NCI-H345 (cell line): Measurements from ENCODE around the gene ATP6V0E1.
"Not testable (repeated sequence)": the region's sequence is repeated elsewhere in the genome, so short reads cannot be mapped to it uniquely, and the experiment has no call there.

Experiments
- DNase-seq: peaks from one replicate; lab custom pipeline; 2025; lab: John Stamatoyannopoulos, UW

Gene ATP6V0E1

GRCh38 chr5:173039188-173039587, 55.6 kb downstream of the ATP6V0E1 start:
- no peak for DNase-seq

DNA sequence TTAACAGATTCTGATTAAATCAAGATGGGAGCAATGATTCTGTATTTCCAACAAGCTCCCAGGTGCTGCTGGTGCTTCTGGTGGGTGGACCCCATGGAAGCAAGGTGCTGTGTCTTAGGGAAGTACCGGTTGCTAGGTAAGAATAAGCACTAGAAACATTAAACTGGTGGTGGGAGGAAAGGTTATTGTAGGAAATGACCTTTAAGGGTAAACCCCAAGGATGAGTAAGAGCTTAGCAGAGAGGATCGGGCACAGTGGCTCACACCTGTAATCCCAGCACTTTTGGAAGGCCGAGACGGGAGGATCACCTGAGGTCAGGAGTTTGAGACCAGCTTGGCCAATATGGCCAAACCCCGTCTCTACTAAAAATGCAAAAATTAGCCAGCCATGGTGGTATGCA, 56.4 kb downstream of the ATP6V0E1 start:
- no peak for DNase-seq

GRCh38 chr5:173041881-173042762, 58.6 kb downstream of the ATP6V0E1 start:
- no peak for DNase-seq

DNA sequence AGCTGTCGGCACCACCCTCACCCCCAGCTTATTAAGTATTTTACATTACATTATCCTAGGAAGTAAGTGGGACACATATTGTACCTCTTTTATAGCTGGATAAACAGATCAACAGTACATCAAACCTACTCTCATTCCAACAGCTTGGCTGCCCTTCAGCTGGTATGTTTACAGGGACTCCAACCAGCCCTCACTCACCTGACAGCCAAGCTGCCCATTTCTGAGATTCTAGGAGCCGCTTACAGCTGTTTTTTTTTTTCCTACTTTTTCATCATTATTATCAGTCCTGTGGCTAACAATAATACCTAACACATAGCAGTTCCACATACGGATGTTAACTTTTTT, 59.2 kb downstream of the ATP6V0E1 start:
- DNase-seq = no peak

GRCh38 chr5:173045474-173045873, 61.9 kb downstream of the ATP6V0E1 start:
- DNase-seq = no peak

DNA sequence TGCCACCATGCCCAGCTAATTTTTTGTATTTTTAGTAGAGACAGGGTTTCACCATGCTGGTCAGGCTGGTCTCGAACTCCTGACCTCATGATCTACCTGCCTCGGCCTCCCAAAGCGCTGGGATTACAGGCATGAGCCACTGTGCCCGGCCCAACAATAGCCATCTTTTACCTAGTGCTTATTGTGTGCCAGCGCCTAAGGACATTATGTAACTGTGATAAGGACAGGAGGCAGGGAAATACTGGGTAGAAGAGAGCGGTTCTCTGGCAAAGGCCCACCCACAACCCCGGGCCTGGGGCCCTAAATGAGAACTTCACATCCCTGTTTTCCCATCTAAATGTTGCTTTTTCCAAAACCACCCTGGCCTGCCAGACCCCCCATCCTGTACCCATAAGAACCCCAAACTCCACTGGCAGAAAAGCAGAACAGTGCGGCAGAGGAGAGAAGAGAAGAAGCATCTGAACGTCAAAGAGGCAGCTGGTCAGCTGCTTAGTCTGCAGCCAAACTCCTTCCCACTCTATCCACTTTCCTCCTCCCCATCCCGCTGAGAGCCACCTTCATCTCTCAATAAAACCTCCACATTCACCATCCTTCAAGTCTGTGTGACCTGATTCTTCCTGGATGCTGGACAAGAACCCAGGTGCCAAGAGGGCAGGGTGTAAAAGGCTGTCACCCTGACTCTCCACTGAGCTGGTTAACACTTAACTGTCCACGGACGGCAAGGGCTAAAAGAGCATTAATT, 63.7 kb downstream of the ATP6V0E1 start:
- DNase-seq = not testable (repeated sequence)

DNA sequence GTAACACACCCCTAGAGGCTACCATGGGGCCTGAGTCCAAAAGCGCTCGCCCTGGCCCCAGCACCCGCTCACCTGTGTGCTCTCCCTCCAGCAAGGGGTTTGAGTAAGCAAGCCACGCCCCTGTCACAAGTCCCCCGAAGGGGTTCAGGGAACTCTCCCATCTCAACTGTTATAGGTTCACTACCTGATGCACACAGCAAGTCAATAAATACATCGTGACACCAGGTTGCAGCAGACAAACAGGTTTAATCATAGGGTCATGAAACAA, 64.2 kb downstream of the ATP6V0E1 start:
- no peak for DNase-seq

DNA sequence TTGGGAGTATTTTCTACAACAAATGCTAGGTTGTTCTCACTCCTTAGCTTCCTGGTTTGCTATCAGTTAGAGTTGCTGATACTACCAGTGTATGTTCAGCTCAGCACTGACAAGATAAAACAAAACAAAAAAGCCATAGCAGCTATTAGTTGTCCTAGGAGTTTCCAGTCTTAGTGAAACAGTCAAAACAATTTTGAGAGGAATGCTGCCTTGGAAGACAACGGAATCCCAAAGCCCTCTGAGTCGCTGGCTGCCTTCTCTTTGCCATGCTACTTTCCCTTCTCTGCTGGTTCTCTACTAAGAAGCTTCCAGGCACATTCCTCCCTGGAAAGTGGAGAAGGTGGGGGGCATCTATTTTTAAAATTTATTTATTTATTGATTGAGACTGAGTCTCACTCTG, 67.2 kb downstream of the ATP6V0E1 start:
- no peak for DNase-seq

GRCh38 chr5:173051746-173052145, 68.2 kb downstream of the ATP6V0E1 start:
- DNase-seq = no peak

- DNase-seq = no peak
These were observed 69.5 kb downstream of the ATP6V0E1 start for GRCh38 chr5:173053041-173053440.

DNA sequence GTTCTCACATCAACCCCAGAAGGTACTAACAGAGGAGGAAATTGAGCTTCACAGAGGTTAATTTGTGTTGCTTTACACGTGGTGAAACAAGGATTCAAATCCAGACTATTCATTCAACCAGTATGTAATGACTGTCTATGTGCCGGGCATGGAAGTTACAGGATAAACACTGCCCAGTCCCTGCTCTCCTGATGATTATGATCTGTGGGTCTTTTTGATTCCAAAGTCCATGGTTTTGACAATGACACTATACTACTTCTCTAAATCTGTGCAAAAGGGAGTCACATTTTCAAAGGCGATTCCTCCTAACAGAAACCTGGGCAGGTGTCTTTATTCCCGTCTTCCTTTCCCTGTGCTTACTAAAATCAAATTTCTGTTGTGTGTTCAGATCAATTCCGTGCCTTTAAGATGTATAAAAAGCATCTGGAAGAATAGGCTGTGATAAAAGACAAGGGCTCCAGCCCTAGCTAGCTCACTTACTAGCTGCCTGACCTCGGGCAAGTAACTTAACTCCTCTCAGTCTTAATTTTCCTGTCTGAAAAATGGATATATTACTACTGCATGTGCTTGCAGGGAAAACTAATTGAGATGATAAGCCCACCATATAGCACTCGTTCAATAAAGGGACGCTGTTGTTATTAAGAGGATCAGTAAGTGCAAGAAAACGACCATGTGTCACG, 71.6 kb downstream of the ATP6V0E1 start:
- DNase-seq = no peak

DNA sequence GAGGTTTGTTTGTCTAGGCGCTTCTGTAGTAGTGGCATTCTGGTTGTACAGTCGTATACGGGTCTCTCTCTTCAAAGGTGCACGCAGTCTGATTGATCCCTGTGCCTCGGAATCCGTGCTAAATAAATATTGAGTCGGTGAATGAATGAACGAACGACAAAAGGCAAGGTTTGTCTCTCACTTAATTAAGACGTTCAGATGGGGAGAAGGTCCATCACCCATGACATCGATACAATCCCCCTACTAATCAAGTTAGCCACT, 72.1 kb downstream of the ATP6V0E1 start:
- DNase-seq = no peak

- DNase-seq = peak; percentile 98
These were observed 72.6 kb downstream of the ATP6V0E1 start, which contains the start of gene CREBRF for GRCh38 chr5:173055983-173056782. TSS of gene CREBRF (plus strand) at chr5:173056352. CDS start at chr5:173080776, 24,424 bp downstream.

DNA sequence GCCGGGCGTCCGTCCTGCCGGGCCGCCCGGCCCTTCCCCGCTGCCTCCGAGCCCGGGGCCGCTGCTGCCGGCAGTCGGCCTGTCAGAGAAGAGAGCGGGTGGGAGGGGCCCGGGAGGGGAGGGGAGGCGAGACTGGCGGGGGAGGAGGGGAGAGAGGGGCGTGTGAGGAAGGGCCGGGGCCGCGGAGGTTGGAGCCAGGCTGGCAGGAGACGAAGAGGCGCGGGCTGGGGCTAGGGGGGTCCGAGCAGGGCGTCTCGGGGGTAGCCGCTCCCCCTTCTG, 73.2 kb downstream of the ATP6V0E1 start:
- DNase-seq = peak; percentile 87

- DNase-seq = peak; percentile 99
These were observed 73.7 kb downstream of the ATP6V0E1 start for GRCh38 chr5:173057062-173057924.

DNA sequence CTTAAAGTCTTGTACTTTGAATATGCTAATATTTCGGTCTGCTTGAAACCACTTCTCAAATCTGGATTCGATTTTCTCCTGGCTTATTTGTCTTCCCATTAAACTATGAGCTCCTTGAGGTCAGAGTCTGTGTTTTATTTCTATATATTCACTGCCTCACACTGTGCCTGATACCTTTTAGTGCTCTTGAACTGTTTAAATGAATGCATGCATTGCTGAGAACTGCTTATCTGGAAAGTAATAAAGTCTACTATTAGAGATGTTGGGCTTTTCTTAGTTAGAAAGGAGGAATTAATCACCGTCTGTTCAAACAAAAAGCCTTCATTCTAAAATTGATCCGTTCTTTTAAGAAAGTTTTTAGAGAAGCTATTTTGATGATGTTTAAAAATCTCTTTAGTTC, 78.6 kb downstream of the ATP6V0E1 start:
- no peak for DNase-seq

GRCh38 chr5:173065155-173065554, 81.6 kb downstream of the ATP6V0E1 start:
- no peak for DNase-seq

DNA sequence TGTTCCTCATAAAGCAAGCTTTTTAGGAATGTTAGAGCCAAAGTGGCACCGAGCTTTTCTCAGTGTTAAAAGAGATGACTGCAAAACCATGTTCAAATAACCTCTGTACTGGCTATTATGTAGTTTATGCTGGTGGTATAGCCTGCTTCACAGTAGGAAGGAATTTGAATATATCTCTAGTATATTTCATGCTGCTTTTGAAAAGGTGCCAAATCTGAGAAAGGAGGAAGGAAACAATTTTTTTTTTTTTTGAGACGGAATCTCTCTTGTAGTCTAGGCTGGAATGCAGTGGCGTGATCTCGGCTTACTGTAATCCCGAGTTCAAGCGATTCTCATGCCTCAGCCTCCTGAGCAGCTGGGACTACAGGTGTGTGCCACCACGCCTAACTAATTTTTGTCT, 86.1 kb downstream of the ATP6V0E1 start:
- DNase-seq = no peak

- no peak for DNase-seq
These were observed 91.7 kb downstream of the ATP6V0E1 start for GRCh38 chr5:173075137-173075843.

- no peak for DNase-seq
These were observed 92.4 kb downstream of the ATP6V0E1 start for GRCh38 chr5:173075970-173076369.

DNA sequence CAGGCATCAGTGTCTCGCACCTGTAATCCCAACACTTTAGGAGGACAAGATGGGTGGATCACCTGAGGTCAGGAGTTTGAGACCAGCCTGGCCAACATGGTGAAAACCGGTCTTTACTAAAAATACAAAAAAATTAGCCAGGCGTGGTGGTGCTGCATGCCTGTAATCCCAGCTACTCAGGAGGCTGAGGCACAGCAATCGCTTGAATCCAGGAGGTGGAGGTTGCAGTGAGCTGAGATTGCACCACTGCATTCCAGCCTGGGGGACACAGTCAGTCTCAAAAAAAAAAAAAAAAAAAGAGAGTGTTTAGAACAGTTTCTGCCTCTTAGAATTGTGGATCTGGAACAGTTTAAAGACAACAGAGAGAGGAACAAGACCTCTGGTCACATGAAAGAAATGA, 92.9 kb downstream of the ATP6V0E1 start:
- not testable (repeated sequence) for DNase-seq
